ENCODE results near the gene IQGAP3. TPM values are rescaled to one million over a fixed set of nuclear protein-coding genes. Genes with fewer than 3 reads are reported as not detected.
A peak's percentile ranks its signal among the peaks of the same experiment; 100 is the strongest.
"Not testable (repeated sequence)": the region's sequence is repeated elsewhere in the genome, so short reads cannot be mapped to it uniquely, and the experiment has no call there.

Gene IQGAP3, protein sequence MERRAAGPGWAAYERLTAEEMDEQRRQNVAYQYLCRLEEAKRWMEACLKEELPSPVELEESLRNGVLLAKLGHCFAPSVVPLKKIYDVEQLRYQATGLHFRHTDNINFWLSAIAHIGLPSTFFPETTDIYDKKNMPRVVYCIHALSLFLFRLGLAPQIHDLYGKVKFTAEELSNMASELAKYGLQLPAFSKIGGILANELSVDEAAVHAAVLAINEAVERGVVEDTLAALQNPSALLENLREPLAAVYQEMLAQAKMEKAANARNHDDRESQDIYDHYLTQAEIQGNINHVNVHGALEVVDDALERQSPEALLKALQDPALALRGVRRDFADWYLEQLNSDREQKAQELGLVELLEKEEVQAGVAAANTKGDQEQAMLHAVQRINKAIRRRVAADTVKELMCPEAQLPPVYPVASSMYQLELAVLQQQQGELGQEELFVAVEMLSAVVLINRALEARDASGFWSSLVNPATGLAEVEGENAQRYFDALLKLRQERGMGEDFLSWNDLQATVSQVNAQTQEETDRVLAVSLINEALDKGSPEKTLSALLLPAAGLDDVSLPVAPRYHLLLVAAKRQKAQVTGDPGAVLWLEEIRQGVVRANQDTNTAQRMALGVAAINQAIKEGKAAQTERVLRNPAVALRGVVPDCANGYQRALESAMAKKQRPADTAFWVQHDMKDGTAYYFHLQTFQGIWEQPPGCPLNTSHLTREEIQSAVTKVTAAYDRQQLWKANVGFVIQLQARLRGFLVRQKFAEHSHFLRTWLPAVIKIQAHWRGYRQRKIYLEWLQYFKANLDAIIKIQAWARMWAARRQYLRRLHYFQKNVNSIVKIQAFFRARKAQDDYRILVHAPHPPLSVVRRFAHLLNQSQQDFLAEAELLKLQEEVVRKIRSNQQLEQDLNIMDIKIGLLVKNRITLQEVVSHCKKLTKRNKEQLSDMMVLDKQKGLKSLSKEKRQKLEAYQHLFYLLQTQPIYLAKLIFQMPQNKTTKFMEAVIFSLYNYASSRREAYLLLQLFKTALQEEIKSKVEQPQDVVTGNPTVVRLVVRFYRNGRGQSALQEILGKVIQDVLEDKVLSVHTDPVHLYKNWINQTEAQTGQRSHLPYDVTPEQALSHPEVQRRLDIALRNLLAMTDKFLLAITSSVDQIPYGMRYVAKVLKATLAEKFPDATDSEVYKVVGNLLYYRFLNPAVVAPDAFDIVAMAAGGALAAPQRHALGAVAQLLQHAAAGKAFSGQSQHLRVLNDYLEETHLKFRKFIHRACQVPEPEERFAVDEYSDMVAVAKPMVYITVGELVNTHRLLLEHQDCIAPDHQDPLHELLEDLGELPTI (N-terminal part only)
- total RNA-seq: 10 to 100 TPM; 13.5 to 14.9 TPM

GRCh38 chr1:156571919-156572662, at the start of gene IQGAP3:
TSS of gene IQGAP3 (minus strand) at chr1:156572565. CDS start at chr1:156572529, 36 bp downstream.
- peaks cover 4% of the 10 kb centered on the region for H3K36me3 Mint-ChIP-seq
- DNase-seq: peak; percentile 79
- H3K27me3 Mint-ChIP-seq: peaks cover 34% of the 10 kb centered on the region
- peak within 1 kb of the TSS; percentile 99 for H3K4me3 Mint-ChIP-seq
- H3K9me3 Mint-ChIP-seq: no peaks in the 10 kb centered on the region
- peaks cover 18% of the 10 kb centered on the region for H3K4me1 Mint-ChIP-seq
- H3K27ac Mint-ChIP-seq: peak within 1 kb of the TSS; percentile 81

DNA sequence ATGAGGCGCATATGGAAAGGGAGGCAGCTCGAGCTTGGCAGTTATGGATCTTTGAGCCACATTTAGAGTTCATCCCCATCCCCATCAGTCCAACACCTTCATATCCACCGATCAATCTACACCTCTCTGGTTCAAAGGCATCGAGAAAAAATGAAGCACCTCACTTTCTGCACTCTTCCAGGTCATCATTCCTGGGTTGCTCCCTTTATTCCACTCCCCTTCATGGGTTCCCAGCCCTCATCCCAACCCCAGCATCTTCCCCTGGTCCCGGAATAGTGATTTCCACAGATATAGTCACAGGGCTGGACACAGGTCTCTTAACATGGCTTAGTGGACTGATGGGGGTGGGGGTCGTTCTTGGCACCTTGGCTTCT, 47.2 kb upstream of the IQGAP3 start:
- Mint-ChIP-seq H3K27ac (no peak overlapping the region), H3K27me3 (peaks cover 88% of the 10 kb centered on the region), H3K9me3 (no peaks in the 10 kb centered on the region), H3K36me3 (no peaks in the 10 kb centered on the region), H3K4me3 (no peak overlapping the region), H3K4me1 (no peaks in the 10 kb centered on the region)
- no peak for DNase-seq

- H3K4me3 Mint-ChIP-seq: no peak within 1 kb of the TSS
- peaks cover 88% of the 10 kb centered on the region for H3K27me3 Mint-ChIP-seq
- no peaks in the 10 kb centered on the region for H3K4me1 Mint-ChIP-seq
- no peak for DNase-seq
- H3K9me3 Mint-ChIP-seq: no peaks in the 10 kb centered on the region
- no peak within 1 kb of the TSS for H3K27ac Mint-ChIP-seq
- no peaks in the 10 kb centered on the region for H3K36me3 Mint-ChIP-seq
Measured at GRCh38 chr1:156618853-156619581, 46.7 kb upstream of the IQGAP3 start, which contains the start of gene HAPLN2. TSS of gene HAPLN2 (plus strand) at chr1:156619415. CDS start at chr1:156623491, 4,076 bp downstream.

DNA sequence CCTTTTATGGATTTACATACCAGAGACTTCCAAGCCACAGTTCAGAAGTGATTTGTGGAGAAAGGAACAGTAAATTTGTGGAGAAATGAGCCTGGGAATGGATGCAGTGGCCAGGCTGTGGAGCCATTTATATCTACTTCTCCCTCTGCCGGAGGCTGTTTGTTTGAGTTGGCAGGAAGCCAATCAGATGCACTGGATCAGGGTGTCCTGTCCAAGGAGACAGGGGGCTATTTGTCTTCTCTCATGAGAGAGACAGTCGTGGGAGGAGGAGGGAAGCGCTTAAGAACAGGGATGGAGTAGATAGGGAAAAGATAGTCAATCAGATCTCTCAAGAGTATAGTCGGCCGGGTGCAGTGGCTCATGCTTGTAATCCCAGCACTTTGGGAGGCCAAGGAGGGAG, 44.1 kb upstream of the IQGAP3 start:
- H3K27me3 Mint-ChIP-seq: peaks cover 73% of the 10 kb centered on the region
- no peaks in the 10 kb centered on the region for H3K9me3 Mint-ChIP-seq
- no peak overlapping the region for H3K4me3 Mint-ChIP-seq
- H3K36me3 Mint-ChIP-seq: no peaks in the 10 kb centered on the region
- H3K4me1 Mint-ChIP-seq: no peaks in the 10 kb centered on the region
- no peak for DNase-seq
- no peak overlapping the region for H3K27ac Mint-ChIP-seq

DNA sequence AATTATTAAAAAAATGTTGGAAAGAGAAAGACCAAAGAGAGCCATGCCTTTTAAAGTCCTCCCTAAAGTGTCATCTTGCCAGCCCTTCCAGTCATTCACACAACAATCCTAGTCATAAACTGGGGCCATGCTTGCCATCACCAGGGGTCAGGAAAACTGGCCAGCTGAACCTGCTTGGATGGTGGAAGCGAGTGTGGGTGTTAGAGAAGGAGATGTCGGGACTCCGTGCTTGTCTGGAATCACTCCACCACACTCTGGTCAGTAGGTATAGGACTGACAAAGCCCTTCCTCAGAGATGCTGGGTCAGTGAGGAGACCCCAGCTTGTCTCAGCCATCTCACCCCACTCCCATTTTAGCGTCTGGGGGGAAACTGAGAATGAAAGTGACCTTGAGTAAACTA, 43.6 kb upstream of the IQGAP3 start:
- DNase-seq: no peak
- Mint-ChIP-seq H3K4me3 (no peak overlapping the region), H3K27me3 (peaks cover 68% of the 10 kb centered on the region), H3K4me1 (no peaks in the 10 kb centered on the region), H3K36me3 (no peaks in the 10 kb centered on the region), H3K27ac (no peak overlapping the region), H3K9me3 (no peaks in the 10 kb centered on the region)

GRCh38 chr1:156612666-156613065, 40.3 kb upstream of the IQGAP3 start:
- DNase-seq: no peak
- no peak overlapping the region for H3K27ac Mint-ChIP-seq
- no peak overlapping the region for H3K4me3 Mint-ChIP-seq
- peaks cover 9% of the 10 kb centered on the region for H3K4me1 Mint-ChIP-seq
- peaks cover 36% of the 10 kb centered on the region for H3K27me3 Mint-ChIP-seq
- no peaks in the 10 kb centered on the region for H3K36me3 Mint-ChIP-seq
- no peaks in the 10 kb centered on the region for H3K9me3 Mint-ChIP-seq

GRCh38 chr1:156610072-156610471, 37.7 kb upstream of the IQGAP3 start:
- not testable (repeated sequence) for H3K4me3 Mint-ChIP-seq, H3K36me3 Mint-ChIP-seq, H3K4me1 Mint-ChIP-seq, H3K9me3 Mint-ChIP-seq, DNase-seq, H3K27ac Mint-ChIP-seq
- peaks cover 19% of the 10 kb centered on the region for H3K27me3 Mint-ChIP-seq

- Mint-ChIP-seq H3K27me3 (peaks cover 10% of the 10 kb centered on the region), H3K36me3 (no peaks in the 10 kb centered on the region), H3K4me1 (peaks cover 9% of the 10 kb centered on the region), H3K27ac (no peak overlapping the region), H3K4me3 (no peak overlapping the region), H3K9me3 (no peaks in the 10 kb centered on the region)
- DNase-seq: peak; percentile 57
Measured at GRCh38 chr1:156608981-156609380, 36.6 kb upstream of the IQGAP3 start.

- Mint-ChIP-seq H3K27me3 (peaks cover 9% of the 10 kb centered on the region), H3K9me3 (no peaks in the 10 kb centered on the region), H3K27ac (no peak overlapping the region), H3K36me3 (no peaks in the 10 kb centered on the region), H3K4me3 (no peak overlapping the region), H3K4me1 (peaks cover 9% of the 10 kb centered on the region)
- peak; percentile 63 for DNase-seq
Measured at GRCh38 chr1:156608036-156608674, 35.8 kb upstream of the IQGAP3 start.

- H3K4me3 Mint-ChIP-seq, H3K27ac Mint-ChIP-seq: not testable (repeated sequence)
Measured at GRCh38 chr1:156607344-156607743, 35.0 kb upstream of the IQGAP3 start.

GRCh38 chr1:156602557-156602993, 30.2 kb upstream of the IQGAP3 start:
- Mint-ChIP-seq H3K4me1 (peaks cover 32% of the 10 kb centered on the region), H3K4me3 (no peak overlapping the region), H3K27me3 (no peaks in the 10 kb centered on the region), H3K36me3 (peaks cover 29% of the 10 kb centered on the region), H3K27ac (peak overlapping the region; percentile 71), H3K9me3 (no peaks in the 10 kb centered on the region)
- no peak for DNase-seq

More at GRCh38 chr1:156607344-156607743, 35.0 kb upstream of the IQGAP3 start:
- H3K9me3 Mint-ChIP-seq, H3K36me3 Mint-ChIP-seq, DNase-seq, H3K27me3 Mint-ChIP-seq: not testable (repeated sequence)
- peaks cover 16% of the 10 kb centered on the region for H3K4me1 Mint-ChIP-seq

- no peak for DNase-seq
- H3K36me3 Mint-ChIP-seq: peaks cover 34% of the 10 kb centered on the region
- peaks cover 35% of the 10 kb centered on the region for H3K4me1 Mint-ChIP-seq
- H3K4me3 Mint-ChIP-seq: peak overlapping the region; percentile 100
- no peaks in the 10 kb centered on the region for H3K27me3 Mint-ChIP-seq
- H3K9me3 Mint-ChIP-seq: no peaks in the 10 kb centered on the region
- peak overlapping the region; percentile 97 for H3K27ac Mint-ChIP-seq
Measured at GRCh38 chr1:156601892-156602291, 29.5 kb upstream of the IQGAP3 start.

DNA sequence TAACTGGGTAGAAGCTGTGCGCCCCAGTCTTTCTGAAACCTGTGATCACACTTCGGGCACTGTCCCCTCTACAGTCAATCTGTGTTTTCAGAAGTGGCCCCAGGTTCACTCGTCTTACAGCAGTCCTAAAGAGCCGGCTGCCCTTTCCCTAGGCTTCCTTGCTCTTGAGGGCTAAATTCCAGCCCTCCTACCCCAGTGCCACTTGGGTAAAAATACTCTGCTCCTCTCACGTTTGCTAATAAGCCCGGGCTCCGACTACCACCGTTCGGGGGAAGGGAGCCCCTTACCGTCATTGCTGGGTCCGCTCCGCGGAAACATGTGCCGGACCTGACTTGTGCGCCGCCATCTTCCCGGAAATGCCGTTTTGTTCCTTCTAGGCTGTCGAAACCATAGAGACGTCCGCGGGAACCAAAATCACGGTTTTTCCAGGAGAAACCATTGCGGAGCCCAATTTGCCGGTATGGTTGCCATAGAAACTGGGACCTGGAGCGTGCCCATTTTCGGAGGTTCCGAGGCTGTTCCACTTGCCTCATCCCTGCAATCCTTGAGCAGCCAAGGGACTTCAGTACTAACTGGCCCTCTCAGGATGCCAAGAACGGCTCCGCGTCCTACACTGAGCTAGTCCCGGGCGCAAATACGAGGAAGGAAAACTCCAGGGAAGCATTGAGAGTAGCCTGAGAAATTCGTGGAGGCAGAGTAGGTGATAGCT, 28.9 kb upstream of the IQGAP3 start, which contains the start of gene GPATCH4:
Gene GPATCH4, minus strand, starts transcription at position 358 of the 709 bp plus-strand sequence.
- Mint-ChIP-seq H3K4me1 (peaks cover 35% of the 10 kb centered on the region), H3K4me3 (peak within 1 kb of the TSS; percentile 100), H3K27ac (peak within 1 kb of the TSS; percentile 97), H3K9me3 (no peaks in the 10 kb centered on the region), H3K36me3 (peaks cover 36% of the 10 kb centered on the region), H3K27me3 (no peaks in the 10 kb centered on the region)
- DNase-seq: peak; percentile 82

All from activated naive CD8-positive, alpha-beta T cell treated with anti-CD3 and anti-CD28 coated beads for 36 hours (primary cell).